CD4-positive, alpha-beta T cell treated with Interleukin-15 for 4 hours (primary cell): ENCODE data around the gene MYL6B.
"Not testable (repeated sequence)": the region's sequence is repeated elsewhere in the genome, so short reads cannot be mapped to it uniquely, and the experiment has no call there.

ENCODE experiments used
- DNase-seq: peaks from one replicate; pipeline ENCODE4 v3.0.0-alpha.2; 2020; ENCODE audit warnings: low spot score

The MYL6B gene

DNA sequence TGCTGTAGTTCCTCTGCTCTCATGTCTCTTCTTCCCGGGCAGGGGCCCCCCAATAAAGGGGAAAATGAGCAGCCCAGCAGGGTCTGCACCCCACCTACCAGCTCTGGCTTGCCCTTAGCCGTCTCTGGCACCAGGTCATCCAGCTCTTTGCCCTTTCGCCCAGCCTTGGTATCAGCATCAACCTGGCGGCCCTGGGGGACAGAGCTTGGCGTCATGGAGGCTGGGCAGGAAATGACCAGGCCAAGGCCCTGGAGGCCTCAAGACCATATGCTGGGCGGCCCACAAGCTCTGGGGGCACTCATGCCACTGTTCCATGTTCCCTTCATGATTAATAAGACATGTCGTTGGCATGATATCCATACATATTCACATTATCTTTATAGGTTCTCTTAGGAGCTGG, 20.5 kb downstream of the MYL6B start:
- no peak for DNase-seq

DNA sequence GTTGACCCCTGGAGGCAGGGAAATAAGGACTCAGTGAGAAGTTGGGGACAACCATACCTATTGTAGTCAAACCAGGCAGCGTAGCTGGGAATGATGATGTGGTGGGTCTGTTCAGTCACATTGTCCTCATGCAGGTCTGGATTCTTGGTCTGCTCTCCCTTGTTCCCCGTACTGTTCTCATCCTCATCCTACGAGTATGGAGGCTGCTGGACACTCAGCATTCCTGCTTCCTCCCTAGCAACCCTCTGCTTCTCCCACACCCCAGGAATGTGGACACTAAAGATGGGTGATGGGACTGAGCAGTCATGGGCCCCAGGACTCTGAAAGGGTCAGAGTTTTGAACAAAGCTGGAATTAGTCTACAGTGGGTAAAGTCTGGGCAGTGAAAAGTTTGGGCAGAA, 26.0 kb downstream of the MYL6B start:
- no peak for DNase-seq

DNA sequence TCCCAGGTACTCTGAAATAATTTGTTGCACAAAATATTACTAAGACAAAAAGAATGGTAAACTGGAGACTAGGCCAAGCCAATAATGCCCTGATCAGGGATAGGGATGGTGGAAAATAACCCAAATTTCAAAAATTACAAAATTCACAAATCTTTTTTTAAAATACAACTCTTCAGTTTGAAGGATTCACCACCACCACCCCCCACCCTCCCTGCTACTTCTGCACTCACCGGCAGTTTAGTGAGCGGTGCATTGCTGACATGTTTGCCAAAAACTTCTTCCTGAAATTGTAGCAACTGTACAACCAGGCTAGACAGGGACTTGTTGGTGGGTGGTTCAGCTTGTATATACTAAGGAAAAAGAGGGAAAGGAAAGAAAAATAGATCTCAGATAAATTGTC, 34.6 kb downstream of the MYL6B start:
- no peak for DNase-seq

DNA sequence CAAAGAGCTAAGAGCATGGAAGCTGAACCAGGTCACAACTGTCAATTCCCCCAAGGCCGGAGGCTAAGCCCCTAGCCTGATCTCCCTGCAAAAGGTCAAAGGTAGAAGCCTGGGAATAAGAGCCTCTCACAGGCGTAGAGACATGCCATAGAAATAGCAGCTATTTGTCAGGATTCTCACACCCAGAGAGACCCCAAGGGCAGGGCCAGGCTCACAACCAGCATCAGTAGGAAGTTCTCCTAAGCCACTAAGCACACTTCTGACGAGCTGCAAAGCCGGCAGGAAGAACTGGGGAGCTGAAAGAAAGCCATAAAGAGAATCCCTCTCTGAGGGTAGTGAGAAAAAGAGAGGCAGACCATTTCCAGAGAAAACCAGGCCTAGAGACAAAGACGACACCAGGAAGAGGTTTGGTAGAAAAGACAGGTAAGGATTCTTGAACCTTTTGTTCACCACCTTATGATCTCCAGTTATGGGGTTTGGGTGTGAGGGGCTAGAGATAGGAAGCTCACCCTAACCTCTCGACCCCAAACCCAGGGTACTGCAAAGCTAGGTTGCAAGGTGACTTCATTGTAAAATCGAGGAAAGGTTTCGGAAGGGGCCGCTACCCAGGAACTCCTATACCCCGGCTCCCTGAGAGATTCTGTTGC, 35.9 kb downstream of the MYL6B start:
- DNase-seq = no peak

DNA sequence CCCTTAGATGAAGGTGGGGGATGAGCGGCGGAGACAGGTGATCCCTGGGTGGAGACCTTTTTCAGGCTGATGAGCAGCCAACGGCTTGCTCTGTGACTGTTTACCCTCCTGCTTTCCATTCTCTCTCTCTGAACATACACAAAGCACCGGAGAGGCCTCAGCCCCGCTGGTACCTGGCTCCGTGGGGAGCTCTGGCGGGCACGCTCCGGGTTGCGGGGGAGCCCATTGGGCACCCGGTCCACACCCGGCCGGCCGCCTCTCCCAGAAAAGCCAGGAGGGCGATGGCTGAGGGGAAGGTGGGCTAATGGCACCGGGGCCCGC, 36.4 kb downstream of the MYL6B start:
- no peak for DNase-seq

DNA sequence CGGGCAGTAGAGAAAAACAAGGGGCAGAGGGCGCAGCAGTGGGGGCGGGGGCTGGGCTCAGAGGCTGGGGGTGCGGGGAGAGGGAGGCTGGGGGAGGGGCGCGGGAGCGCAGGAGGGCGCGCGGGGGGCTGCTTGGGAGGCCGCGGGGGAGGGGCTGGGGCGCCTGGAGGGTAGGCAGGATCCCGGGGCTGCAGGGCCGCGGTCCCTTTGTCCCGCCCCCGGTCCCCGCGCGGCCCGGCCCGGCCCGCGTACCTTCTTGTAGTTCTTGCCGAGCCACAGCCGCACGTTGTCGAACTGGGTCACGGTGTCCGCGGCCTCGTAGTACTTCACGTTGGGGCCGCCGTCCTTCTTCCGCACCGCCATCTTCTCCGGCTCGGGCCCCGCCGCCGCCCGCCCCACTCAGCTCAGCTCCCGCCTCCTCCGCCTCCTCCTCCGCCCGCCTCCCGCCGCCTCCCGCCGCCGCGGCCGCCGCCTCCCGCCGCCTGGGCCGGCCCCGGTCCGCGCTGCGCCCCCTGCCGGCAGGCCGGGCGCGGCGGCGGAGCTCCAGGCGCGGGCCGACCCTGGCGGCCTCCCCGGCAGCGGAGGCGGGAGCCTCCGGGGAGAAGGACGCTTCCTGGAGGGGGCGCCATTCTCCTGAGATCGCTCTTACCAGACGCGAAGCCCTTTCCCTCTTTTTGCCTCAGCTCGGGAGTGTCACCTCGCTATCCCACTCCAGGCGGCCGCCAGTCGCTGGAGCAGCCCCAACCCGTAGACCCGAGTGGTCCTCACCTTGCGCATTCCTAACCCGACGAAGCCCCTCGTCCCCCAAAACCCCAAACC, 36.9 kb downstream of the MYL6B start, which contains the start of gene SMARCC2:
Gene SMARCC2, minus strand, starts transcription at position 385 of the 819 bp plus-strand sequence. Its CDS starts 22 bp downstream, at position 363.
- DNase-seq = peak; percentile 83

DNA sequence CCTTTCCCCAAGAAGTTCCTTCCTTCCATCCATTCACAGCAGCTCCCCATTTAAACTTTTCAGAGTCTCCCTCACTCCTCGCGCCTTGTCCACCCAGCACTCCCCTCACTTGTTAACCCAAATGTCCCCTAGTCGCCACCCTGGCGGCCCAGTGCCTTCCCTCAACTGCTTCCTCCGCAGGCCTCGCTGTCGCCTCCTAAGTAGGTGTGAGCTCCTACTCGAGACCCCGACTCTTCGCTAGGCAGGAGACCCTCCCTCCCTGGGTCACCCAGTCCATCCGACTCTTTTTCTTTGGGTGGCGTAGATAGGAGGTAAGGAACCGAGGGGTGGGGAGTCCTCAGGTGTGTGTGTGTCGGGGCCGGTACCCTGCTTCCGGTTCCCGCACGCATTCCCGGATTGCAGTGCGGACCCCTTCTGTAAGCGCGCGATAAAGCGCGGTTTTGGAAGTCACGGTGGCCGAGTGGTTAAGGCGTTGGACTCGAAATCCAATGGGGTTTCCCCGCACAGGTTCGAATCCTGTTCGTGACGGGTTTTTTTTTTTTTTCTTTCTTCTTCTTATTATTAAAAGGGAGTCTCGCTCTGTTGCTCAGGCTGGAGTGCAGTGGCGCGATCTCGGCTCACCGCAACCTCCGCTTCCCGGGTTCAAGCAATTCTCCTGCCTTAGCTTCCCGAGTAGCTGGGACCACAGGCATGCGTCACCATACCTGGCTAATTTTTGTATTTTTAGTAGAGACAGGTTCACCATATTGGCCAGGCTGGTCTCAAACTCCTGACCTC, 37.7 kb downstream of the MYL6B start:
- DNase-seq = peak; percentile 77

DNA sequence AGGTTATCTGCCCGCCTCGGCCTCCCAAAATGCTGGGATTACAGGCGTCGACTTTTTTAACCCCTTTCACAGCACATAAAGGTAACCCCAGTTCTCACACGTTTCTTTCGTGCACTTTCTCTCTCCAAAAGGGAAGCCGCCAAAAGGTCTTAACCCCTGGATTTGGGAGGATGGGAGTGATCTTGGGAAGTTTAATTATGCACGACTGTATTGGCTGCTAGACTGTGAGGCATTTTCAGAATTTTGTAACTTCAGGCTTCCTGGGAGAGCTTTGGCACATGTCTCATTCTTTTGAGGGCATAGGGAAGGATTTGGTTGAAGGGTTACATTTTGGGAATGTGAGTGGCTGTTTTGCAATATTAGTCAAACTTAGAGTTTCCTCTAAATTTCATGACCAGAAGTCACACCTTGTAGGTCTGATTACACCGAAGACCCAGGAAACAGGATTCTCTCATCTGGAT, 38.3 kb downstream of the MYL6B start:
- DNase-seq = no peak

DNA sequence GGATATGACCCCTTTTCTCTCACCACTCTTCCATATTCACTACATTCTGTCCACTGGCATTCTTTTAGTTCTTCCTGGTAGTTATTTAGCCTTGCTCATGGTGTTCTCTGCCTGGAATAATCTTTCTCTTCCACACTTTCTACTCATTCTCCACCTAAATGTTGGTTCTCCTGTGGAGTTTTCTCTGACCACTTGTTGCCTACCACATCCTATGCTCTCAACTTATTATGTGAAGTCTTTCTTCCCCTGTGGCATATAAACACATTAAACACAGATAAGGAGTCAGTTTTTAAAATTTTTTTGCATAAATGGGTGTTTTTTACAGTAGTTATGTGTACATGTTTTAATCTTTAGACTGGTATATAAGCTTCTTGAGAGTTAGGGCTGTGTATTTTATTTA, 40.2 kb downstream of the MYL6B start:
- DNase-seq = no peak

DNA sequence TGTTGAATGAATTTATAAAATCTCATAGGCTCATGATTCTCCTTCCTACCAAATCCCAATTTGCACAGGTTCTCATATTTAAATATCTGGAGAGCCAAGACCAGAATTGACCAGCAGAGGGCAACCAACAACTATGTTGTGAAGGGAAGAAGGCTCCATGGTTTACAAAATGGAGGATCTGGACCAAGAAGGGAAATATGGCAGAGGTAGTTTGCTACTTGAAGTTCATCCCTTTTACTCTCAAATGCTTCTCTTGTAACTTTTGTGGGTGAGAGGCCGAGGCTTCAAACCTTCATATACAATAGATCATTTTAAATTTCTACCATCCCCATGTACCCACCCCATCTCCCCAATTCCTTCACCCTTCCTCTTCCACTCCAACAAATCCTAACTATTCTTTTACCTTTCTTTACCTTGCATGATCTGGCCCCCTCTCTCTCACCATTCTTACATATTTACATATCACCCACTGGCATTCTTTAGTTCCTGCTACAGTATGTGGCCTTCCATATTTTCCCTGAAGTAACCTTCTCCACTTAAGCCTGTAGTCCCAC, 40.7 kb downstream of the MYL6B start:
- peak; percentile 84 for DNase-seq

DNA sequence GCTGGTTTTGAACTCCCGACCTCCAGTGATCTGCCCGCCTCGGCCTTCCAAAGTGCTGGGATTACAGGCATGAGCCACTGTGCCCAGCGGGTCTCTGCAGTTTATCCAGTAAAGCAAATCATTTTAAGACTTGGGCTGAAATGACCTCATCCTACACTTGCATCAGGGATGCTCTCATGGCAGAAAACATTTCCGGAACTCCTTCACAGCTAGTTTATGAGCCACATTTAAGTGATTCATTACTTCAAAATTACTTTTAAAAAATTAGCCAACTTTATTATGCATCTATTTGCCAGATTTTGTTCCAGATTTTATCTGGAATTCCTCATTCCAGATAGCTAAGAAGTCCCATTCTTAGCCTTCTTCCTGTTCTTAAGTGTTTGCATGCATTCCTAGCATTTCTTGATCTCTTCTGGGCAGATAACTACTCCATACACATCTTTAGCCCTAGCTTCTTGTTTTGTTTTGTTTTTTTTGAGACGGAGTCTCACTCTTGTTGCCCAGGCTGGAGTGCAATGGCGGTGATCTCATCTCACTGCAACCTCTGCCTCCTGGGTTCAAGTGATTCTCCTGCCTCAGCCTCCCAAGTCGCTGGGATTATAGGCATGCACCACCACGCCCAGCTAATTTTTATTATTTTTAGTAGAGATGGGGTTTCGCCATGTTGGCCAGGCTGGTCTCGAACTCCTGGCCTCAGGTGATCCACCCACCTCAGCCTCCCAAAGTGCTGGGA, 44.6 kb downstream of the MYL6B start:
- not testable (repeated sequence) for DNase-seq

DNA sequence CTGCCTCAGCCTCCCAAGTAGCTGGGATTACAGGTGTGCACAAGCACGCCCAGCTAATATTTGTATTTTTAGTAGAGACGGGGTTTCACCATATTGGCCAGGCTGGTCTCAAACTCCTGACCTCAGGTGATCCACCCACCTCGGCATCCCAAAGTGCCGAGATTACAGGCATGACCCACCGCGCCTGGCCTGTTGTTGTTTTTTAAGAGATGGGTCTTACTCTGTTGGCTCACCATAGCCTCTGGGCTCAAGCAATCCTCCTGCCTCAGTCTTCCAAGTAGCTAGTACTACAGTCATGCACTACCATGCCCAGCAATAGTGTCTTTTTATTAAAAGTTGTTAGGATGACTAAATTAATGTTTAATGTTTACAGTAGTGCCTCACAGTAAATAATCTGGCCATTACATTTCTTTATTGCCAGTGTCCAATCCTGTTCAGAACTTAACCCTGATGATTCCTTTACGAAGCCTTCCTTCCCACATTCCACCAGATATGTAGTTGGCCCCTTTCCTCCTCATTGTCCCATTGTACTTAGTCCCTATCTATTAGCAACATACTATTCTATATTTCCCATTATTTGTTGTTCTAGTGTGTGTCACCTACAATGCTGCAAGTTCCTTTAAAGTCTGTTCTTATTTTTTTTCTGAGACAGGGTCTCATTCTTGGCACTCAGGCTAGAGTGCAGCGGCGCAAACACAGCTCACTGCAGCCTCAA, 45.7 kb downstream of the MYL6B start:
- DNase-seq = no peak

DNA sequence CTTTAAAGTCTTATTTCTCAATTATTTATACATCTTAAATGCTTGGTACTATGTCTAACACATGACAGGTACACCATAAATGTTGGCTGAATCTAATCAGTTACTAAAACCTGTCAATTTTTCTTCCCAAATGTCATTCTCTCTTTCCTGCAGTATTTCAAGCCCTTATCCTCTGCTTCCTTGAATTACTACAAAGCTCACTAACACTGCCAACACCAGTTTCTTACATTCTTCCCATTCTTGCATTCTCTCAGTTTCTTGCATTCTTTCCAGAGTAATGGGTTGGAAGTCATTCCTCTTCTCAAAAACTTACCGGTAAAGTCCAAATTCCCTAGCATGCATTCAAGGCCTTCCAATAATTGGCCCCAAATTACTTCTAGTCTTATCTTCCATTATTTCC, 46.4 kb downstream of the MYL6B start:
- DNase-seq = no peak

DNA sequence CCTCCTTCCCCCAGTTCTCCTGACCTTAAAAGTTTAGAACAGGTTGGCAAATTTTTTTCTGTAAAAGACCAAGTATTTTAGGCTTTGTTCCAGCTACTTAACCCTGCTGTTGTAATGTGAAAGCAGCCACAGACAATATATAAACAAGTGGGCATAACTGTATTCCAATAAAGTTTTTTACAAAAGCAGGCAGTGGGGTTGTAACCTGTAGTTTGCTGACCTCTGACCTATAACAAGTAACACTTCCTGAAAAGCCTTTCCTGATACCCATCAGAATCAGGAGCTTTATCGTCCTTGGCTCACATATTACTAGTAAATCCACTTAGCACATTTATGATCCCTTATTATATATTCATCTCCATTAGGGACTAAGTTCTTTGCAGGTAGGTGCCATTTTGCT, 50.0 kb downstream of the MYL6B start:
- no peak for DNase-seq

DNA sequence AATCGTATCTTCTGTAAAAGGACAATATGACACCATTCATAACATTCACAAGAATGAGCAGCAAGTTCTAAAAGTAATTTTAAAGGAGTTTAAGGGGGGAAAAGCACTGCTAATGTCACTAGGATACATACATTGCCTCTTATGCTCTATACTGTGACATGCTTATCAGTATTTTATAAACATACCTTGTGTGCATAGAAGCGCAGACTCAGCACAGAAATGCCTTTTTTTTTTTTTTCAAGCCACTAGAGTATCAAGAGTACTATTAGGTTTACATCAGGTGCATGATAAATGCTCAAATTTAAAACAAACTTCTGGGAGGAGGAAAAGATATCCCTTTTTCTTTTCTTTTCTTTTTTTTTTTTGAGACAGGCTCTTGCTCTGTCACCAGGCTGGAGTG, 50.5 kb downstream of the MYL6B start:
- no peak for DNase-seq

DNA sequence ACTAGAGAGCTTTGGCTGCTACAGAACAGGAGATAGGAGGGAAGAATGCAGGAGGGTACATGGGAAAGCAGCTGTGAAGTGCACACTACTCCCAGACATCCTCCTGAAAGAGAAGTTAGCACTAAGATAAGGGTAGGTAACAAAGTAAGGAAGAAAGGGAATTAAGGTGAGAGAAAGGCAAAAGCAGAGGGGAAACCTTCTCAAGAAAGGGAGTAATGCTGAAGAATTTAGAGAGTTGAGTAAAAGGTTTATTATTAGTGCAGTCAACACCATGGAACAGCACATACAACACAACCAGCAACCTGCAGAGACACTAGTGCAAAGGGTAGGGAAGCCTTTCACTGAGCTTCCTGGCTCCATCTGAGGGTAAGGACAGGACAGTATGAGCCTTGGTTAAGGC, 51.9 kb downstream of the MYL6B start:
- DNase-seq = no peak

DNA sequence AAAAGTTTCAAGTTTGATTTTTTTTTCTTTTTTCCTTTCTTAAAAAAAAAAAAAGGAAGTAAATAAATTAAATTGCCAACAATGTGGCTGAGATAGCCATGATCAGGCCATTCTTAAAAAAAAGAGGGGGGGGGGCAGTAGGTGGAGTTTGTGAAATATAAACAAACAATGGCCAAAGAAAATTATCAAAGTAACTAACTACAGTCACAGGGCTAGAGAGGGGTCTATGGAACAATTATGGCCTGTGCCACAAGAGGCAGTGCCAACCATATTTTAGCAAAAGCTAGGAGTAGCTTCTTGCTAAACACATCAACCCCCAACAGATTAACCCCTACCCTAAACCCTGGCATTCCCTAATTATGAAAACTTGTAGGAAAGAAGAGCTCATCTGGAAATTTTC, 53.1 kb downstream of the MYL6B start:
- DNase-seq = no peak

DNA sequence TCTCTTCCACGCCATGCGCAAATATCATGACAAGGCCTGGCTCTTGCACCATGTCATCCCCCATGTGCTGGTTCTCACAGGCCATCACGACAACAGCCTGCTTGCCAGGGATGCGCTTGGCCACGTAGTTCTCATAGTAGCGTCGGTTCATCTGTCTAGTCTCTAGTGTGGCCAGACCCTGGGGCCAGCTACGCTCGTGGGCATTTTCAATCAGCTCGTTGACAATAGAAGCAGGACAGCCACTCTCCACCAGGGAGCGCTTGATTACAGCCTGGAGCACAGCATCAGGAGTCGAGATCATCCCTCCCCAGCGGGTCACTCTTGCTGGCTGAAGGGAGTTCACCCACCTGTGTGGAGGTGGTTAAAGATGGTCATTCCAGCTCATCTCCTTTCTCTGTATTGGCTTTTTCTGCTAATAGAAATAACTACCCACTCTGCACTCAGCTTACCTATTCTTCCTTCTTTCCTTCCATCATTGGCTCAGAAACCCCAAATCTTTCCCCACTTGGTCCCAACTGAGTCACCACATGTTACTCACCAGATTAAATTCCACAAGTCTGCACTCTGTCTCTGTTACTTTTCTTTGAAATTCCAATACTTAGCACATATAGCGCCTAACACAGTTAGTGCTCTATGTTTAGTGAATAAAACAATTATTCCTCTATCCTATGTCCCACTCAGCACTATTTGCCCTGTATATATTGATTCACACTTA, 54.2 kb downstream of the MYL6B start:
- peak; percentile 31 for DNase-seq
